PC-3 (cell line): Measurements from ENCODE around the gene CELF5. TPM values are rescaled to one million over a fixed set of nuclear protein-coding genes. Genes with fewer than 3 reads are reported as not detected.

Experiments used
- ATAC-seq: fragments of 200-7000 bp; cut with Tn5 transposase; 2 replicates; pipeline ENCODE4 v1.9.1; 2020; ENCODE audit warnings: mild to moderate bottlenecking, moderate library complexity
- BruUV-seq: library from RNA; stranded (reverse); fragments of 400-500 nt; replicated peaks from 2 replicates; lab custom pipeline; 2021; lab: Mats Ljungman, UMichigan
- CTCF ChIA-PET: fragments of 300-600 bp; sonication (Branson Sonifier 250); formaldehyde crosslinking; loops from one replicate; lab custom pipeline; 2022; ENCODE audit warnings: antibody characterized with exemption; lab: Charles Lee
- POLR2A ChIA-PET: fragments of 300-600 bp; sonication (Branson Sonifier 250); formaldehyde crosslinking; loops from one replicate; lab custom pipeline; 2022; ENCODE audit warnings: antibody characterized with exemption; ENCODE audit not compliant: unreplicated experiment; lab: Charles Lee
- DNase-seq: peaks from one replicate; pipeline ENCODE4 v3.0.0-alpha.2; 2015
- H2AFZ ChIP-seq: fragments of 300-600 bp; sonication (generic); 2 replicates; pipeline ENCODE4 v1.6.0; 2016; ENCODE audit warnings: antibody characterized with exemption, low read length
- H3F3A ChIP-seq: fragments of 300-600 bp; sonication (generic); one replicate; pipeline ENCODE4 v1.6.0; 2017; ENCODE audit warnings: antibody characterized with exemption, low read length, control low read depth, mild to moderate bottlenecking; ENCODE audit not compliant: unreplicated experiment
- H3K27ac ChIP-seq: fragments of 300-600 bp; sonication (generic); 2 replicates; pipeline ENCODE4 v1.5.1; 2016; ENCODE audit warnings: mild to moderate bottlenecking, low read length
- H3K27me3 ChIP-seq: fragments of 300-600 bp; sonication (generic); 2 replicates; pipeline ENCODE4 v1.6.1; 2016; ENCODE audit warnings: low read length, mixed read lengths
- H3K36me3 ChIP-seq: fragments of 300-600 bp; sonication (generic); 2 replicates; pipeline ENCODE4 v1.6.1; 2016; ENCODE audit warnings: low read depth, mixed run types, low read length, mixed read lengths
- H3K4me1 ChIP-seq: fragments of 300-600 bp; sonication (generic); 2 replicates; pipeline ENCODE4 v1.5.1; 2016; ENCODE audit warnings: low read length; ENCODE audit not compliant: insufficient read depth
- H3K4me2 ChIP-seq: fragments of 300-600 bp; sonication (generic); 2 replicates; pipeline ENCODE4 v1.6.0; 2016; ENCODE audit warnings: low read length
- H3K4me3 ChIP-seq: fragments of 300-600 bp; sonication (generic); 2 replicates; pipeline ENCODE4 v1.5.1; 2016; ENCODE audit warnings: mild to moderate bottlenecking, low read length, mixed read lengths
- H3K79me2 ChIP-seq: fragments of 300-600 bp; sonication (generic); 2 replicates; pipeline ENCODE4 v1.6.1; 2017; ENCODE audit warnings: low read length, mixed read lengths
- H3K9ac ChIP-seq: fragments of 300-600 bp; sonication (generic); 2 replicates; pipeline ENCODE4 v1.6.0; 2016; ENCODE audit warnings: mild to moderate bottlenecking, low read length
- H3K9me2 ChIP-seq: fragments of 300-600 bp; sonication (generic); replicated peaks from 2 replicates; pipeline ENCODE4 v1.6.1; 2016; ENCODE audit warnings: mixed run types, low read length, mixed read lengths
- H3K9me3 ChIP-seq: fragments of 300-600 bp; sonication (generic); 2 replicates; pipeline ENCODE4 v1.6.1; 2016; ENCODE audit warnings: low read length, mixed read lengths
- H4K20me1 ChIP-seq: fragments of 300-600 bp; sonication (generic); 2 replicates; pipeline ENCODE4 v1.6.1; 2016; ENCODE audit warnings: low read length, mixed read lengths
- EZH2 ChIP-seq: fragments of 300-600 bp; sonication (generic); IDR thresholded peaks from one replicate; pipeline ENCODE4 v1.6.1; 2017; ENCODE audit warnings: antibody characterized with exemption, mild to moderate bottlenecking, low read length; ENCODE audit not compliant: unreplicated experiment
- EZH2phosphoT487 ChIP-seq: fragments of 300-600 bp; sonication (generic); IDR thresholded peaks from 2 replicates; pipeline ENCODE4 v1.6.1; 2018; ENCODE audit warnings: mild to moderate bottlenecking, antibody characterized with exemption, low read length, borderline replicate concordance
- intact Hi-C: fragments of 100-400 bp; cut with micrococcal nuclease; formaldehyde crosslinking; loops from 2 replicates; pipeline ENCODE4 v1.9.0; 2023
- total RNA-seq: library from RNA; depleted of rRNA; stranded (reverse); fragments of >200 nt; gene quantifications from 2 replicates; pipeline ENCODE4 v1.2.3, GENCODE V29; 2014
- TF ChIP-seq, protein P1 (sequence below): fragments of 300-600 bp; sonication (generic); conservative IDR thresholded peaks from 2 replicates; pipeline ENCODE4 v1.5.1; 2017; ENCODE audit warnings: antibody characterized with exemption, low read depth, mild to moderate bottlenecking, low read length

CELF5 gene
- total RNA-seq, 1 experiment from 2014 or later, result 0.44 TPM

DNA sequence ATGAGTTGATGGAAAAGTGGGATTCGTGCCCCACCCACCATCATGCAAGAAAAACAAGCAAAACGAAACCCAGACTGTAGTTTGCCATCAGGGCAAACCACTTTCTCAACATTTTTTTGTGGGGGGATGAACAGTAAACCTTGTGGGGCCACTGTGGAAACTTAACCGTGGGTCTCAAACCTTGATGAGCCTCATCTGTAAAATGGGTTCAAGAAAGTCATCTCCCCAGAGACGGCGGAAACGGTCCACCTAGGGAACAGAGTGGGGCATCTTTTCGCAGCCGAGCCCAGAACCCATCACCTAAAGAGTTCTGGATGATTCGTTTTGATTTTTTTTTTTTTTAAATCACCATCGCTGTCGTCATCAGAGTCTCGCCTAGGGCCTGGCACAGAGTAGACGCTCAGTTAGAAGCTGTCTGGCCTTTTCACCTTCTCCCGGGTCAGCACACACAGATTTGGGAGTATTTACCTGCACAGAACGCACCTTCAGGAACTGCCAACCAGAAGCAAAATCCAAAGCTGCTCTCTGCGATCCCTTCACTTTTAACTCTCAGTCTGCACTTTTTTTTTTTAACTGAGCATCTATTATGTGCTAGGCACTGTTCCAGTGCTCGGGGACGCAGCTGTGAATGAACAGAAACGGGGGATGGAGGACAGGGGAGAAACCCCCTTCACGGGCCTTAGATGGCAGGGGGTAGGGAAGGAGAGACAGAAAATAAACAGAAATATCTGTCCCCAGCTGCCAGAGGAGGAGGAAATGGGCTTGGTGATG, 69.8 kb downstream of the CELF5 start:
- H3K4me1 ChIP-seq, result no peaks in the 10 kb centered on the region
- no peak overlapping the region for H2AFZ ChIP-seq
- H4K20me1 ChIP-seq, result no peaks in the 10 kb centered on the region
- BruUV-seq, result no TSS peak
- intact Hi-C loops, result no loop called here
- no peak for DNase-seq
- no peaks in the 10 kb centered on the region for H3K9me2 ChIP-seq
- no peak for ATAC-seq
- H3K36me3 ChIP-seq, result no peaks in the 10 kb centered on the region
- H3F3A ChIP-seq, result no peaks in the 10 kb centered on the region
- CTCF ChIA-PET, result no interaction called here
- no peaks in the 10 kb centered on the region for H3K79me2 ChIP-seq
- POLR2A ChIA-PET, result no interaction called here
- TF ChIP-seq, protein P1, sequence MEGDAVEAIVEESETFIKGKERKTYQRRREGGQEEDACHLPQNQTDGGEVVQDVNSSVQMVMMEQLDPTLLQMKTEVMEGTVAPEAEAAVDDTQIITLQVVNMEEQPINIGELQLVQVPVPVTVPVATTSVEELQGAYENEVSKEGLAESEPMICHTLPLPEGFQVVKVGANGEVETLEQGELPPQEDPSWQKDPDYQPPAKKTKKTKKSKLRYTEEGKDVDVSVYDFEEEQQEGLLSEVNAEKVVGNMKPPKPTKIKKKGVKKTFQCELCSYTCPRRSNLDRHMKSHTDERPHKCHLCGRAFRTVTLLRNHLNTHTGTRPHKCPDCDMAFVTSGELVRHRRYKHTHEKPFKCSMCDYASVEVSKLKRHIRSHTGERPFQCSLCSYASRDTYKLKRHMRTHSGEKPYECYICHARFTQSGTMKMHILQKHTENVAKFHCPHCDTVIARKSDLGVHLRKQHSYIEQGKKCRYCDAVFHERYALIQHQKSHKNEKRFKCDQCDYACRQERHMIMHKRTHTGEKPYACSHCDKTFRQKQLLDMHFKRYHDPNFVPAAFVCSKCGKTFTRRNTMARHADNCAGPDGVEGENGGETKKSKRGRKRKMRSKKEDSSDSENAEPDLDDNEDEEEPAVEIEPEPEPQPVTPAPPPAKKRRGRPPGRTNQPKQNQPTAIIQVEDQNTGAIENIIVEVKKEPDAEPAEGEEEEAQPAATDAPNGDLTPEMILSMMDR, result no peak
- TF ChIP-seq EZH2phosphoT487 (no peak), EZH2 (no peak)
- H3K9ac ChIP-seq, result no peak overlapping the region
- no peak overlapping the region for H3K4me3 ChIP-seq
- no peak overlapping the region for H3K27ac ChIP-seq
- no peaks in the 10 kb centered on the region for H3K27me3 ChIP-seq
- H3K9me3 ChIP-seq, result no peaks in the 10 kb centered on the region
- H3K4me2 ChIP-seq, result no peak overlapping the region

DNA sequence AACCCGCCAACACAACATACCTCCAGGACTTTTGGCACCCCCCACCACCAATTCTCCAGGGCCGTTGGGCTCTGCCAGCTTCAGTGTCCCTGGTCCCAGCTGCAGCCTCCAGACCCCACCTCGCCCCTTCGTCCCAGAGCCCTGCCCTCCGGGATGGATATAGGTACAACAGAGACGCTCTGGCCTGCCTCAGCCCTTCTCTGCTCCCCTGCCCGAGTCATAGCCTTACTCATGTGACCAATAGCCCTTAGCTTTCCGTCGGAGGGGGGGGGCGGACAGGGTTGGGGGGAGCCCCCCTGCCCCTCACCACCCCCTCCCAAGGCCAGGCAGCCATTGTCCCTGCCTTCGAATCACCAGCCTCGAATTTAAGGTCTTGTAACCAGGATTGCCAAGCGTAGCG, 71.1 kb downstream of the CELF5 start:
- no peak overlapping the region for H3K27ac ChIP-seq
- no peaks in the 10 kb centered on the region for H4K20me1 ChIP-seq
- H3K4me3 ChIP-seq, result no peak overlapping the region
- no peak for TF ChIP-seq EZH2
- no peak for TF ChIP-seq EZH2phosphoT487
- TF ChIP-seq, protein P1, result no peak
- ATAC-seq, result no peak
- H3K9ac ChIP-seq, result no peak overlapping the region
- H3K9me2 ChIP-seq, result no peaks in the 10 kb centered on the region
- no peaks in the 10 kb centered on the region for H3K36me3 ChIP-seq
- H3K4me2 ChIP-seq, result no peak overlapping the region
- no peaks in the 10 kb centered on the region for H3K27me3 ChIP-seq
- intact Hi-C loops, result no loop called here
- no peaks in the 10 kb centered on the region for H3K4me1 ChIP-seq
- H3F3A ChIP-seq, result no peaks in the 10 kb centered on the region
- H3K79me2 ChIP-seq, result no peaks in the 10 kb centered on the region
- POLR2A ChIA-PET, result no interaction called here
- no TSS peak for BruUV-seq
- no peak overlapping the region for H2AFZ ChIP-seq
- no peak for DNase-seq
- no peaks in the 10 kb centered on the region for H3K9me3 ChIP-seq
- CTCF ChIA-PET, result no interaction called here

DNA sequence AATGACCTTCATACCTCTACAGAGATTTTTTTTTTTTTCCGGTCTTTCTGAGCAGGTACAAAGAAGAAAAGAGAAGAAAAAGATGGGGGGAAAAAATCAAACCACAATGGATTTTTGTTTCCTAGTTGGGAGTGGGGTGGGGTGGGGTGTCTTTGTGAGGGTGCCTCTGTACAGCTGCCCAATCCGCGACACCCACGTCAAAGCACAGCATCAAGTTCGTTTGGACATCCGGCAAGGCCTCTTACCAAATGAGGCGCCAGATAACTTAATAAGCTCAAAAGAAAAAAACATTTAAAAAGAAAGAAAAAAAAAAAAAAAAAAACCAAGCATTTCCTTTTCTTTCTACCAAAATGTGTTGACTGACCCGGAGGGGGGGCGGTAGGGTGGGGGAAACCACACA, 71.6 kb downstream of the CELF5 start:
- no peaks in the 10 kb centered on the region for H3K36me3 ChIP-seq
- H3K4me3 ChIP-seq, result no peak overlapping the region
- ChIA-PET CTCF (no interaction called here), POLR2A (interaction anchor here (0.6 kb wide), 1 partner anchor 11 kb away, joined by 3 read pairs; no protein-coding TSS in a partner anchor)
- H4K20me1 ChIP-seq, result no peaks in the 10 kb centered on the region
- H2AFZ ChIP-seq, result no peak overlapping the region
- H3F3A ChIP-seq, result no peaks in the 10 kb centered on the region
- no peak for TF ChIP-seq EZH2
- TF ChIP-seq EZH2phosphoT487, result no peak
- TF ChIP-seq, protein P1, result no peak
- H3K4me1 ChIP-seq, result no peaks in the 10 kb centered on the region
- intact Hi-C loops, result no loop called here
- no peaks in the 10 kb centered on the region for H3K9me2 ChIP-seq
- H3K27ac ChIP-seq, result no peak overlapping the region
- H3K79me2 ChIP-seq, result no peaks in the 10 kb centered on the region
- DNase-seq, result no peak
- H3K27me3 ChIP-seq, result no peaks in the 10 kb centered on the region
- no peaks in the 10 kb centered on the region for H3K9me3 ChIP-seq
- H3K4me2 ChIP-seq, result no peak overlapping the region
- H3K9ac ChIP-seq, result no peak overlapping the region
- no TSS peak for BruUV-seq
- ATAC-seq, result no peak
